H1 (cell line): ENCODE data around the gene LSM4. TPM values are rescaled to one million over a fixed set of nuclear protein-coding genes. Genes with fewer than 3 reads are reported as not detected.

Experiments
- CBX8 ChIP-seq: fragments of 300-800, 300-1000 bp; sonication (generic); IDR thresholded peaks from 2 replicates; pipeline ENCODE4 v1.7.1; 2016; ENCODE audit warnings: low read depth, low read length, borderline replicate concordance
- CHD7 ChIP-seq: fragments of 300-600 bp; sonication (generic); IDR thresholded peaks from 2 replicates; pipeline ENCODE4 v1.7.1; 2012; ENCODE audit warnings: low read length, moderate library complexity, mild to moderate bottlenecking, inconsistent platforms; ENCODE audit not compliant: insufficient replicate concordance
- EP300 ChIP-seq, 2 experiments: IDR thresholded peaks; 1 replicate in 1 of 2; 2 replicates in 1 of 2; pipeline ENCODE4 v1.6.1; 2011 to 2012; ENCODE audit warnings: low read depth in 2 of 2, low read length in 2 of 2, mild to moderate bottlenecking in 2 of 2, borderline replicate concordance in 1 of 2, inconsistent platforms in 1 of 2, moderate library complexity in 1 of 2
- HDAC2 ChIP-seq, 2 experiments: fragments of 300-600 bp in 1 of 2; sonication (generic) in 1 of 2; IDR thresholded peaks; 2 replicates each; pipeline ENCODE4 v1.6.1; 2011 to 2012; ENCODE audit warnings: low read depth in 2 of 2, low read length in 2 of 2, mild to moderate bottlenecking in 2 of 2, moderate library complexity in 2 of 2, borderline replicate concordance in 1 of 2, inconsistent platforms in 1 of 2
- HDAC6 ChIP-seq: IDR thresholded peaks from one replicate; pipeline ENCODE4 v1.7.1; 2012; ENCODE audit warnings: low read depth, mild to moderate bottlenecking, inconsistent platforms, low read length, moderate library complexity
- RXRA ChIP-seq: IDR thresholded peaks from 2 replicates; pipeline ENCODE4 v1.6.1; 2011; ENCODE audit warnings: low read depth, mild to moderate bottlenecking, low read length, moderate library complexity; ENCODE audit not compliant: insufficient read depth
- SUZ12 ChIP-seq: fragments of 200-600 bp; sonication (generic); IDR thresholded peaks from 2 replicates; pipeline ENCODE4 v1.6.1; 2012; ENCODE audit warnings: mild to moderate bottlenecking, inconsistent platforms, low read length, moderate library complexity, mixed read lengths
- polyA plus RNA-seq, 7 experiments: library from polyadenylated mRNA; depleted of rRNA in 3 of 7; stranded (reverse) in 5 of 7; unstranded in 2 of 7; fragments of >200 nt in 5 of 7; fragments of 200-250 nt in 2 of 7; gene quantifications; 1 replicate in 5 of 7; 2 replicates in 1 of 7; 4 replicates in 1 of 7; pipeline versions ENCODE4 v1.2.1 to v1.2.3, GENCODE V29; 2011 to 2013; ENCODE audit warnings: missing spikeins in 2 of 7, mixed read lengths in 2 of 7
- total RNA-seq: library from RNA; stranded (reverse); fragmentation: NEBNext Ultra II Directional; extraction: Animal tissue kit (Norgen Biotek cat#: 25700); gene quantifications from 2 replicates; pipeline ENCODE4 v1.2.1, GENCODE V29; 2021
- TF ChIP-seq, protein P1 (sequence below): IDR thresholded peaks from 2 replicates; pipeline ENCODE4 v1.6.1; 2011; ENCODE audit warnings: low read length, improper control_type of control experiment

The LSM4 gene
- total and polyA plus RNA-seq, 2 of the 8 experiments (the other 6 are each of a cell fraction or from before 2014, with no cell fraction given) = 302 to 319 TPM

DNA sequence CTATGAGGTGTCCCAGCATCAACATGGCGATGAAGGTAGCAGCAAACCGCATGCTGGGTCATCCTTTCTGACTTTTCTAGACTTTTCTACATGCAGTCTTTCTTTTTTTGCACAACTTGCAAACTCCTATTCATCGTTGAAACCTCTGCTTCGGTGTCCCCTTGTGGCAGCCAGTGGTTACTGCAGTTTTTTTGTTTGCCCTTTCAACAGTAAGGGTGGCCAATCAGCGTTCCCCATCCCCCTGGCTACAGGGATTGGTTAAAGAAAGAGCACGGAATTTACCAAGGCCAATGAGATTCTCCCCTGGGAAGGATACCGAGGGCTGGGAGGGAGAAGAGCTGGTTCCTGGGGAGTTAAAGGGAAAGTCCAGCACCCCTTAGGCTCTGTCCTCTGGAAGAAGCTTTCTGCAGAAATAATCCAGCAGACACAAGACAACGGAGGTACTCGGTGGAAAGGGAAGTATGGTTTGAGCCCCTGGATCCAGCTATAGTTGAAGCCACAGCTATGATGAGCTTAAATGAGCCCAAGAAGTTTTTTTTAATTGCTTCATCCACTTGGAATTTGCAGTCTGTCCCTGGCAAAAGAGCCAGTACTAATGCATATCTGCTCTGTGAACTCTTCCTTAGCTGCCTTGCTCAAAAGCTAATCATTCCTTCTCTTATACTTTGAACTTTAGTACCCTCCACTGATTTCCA, 5.6 kb upstream of the LSM4 start (continued):
- no peak for TF ChIP-seq EP300 (IDR thresholded peaks at IDR 0.05; ENCODE audit: borderline replicate concordance in 1 of 2, low read depth in 2 of 2, low read length in 2 of 2)
- TF ChIP-seq HDAC6 = no peak
- no peak for TF ChIP-seq CBX8
- TF ChIP-seq HDAC2 (IDR thresholded peaks at IDR 0.05; ENCODE audit: borderline replicate concordance in 1 of 2, low read depth in 2 of 2, low read length in 2 of 2) = no peak
- TF ChIP-seq CHD7 = no peak
- no peak for TF ChIP-seq RXRA
- TF ChIP-seq, protein P1, sequence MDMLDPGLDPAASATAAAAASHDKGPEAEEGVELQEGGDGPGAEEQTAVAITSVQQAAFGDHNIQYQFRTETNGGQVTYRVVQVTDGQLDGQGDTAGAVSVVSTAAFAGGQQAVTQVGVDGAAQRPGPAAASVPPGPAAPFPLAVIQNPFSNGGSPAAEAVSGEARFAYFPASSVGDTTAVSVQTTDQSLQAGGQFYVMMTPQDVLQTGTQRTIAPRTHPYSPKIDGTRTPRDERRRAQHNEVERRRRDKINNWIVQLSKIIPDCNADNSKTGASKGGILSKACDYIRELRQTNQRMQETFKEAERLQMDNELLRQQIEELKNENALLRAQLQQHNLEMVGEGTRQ = no peak
- TF ChIP-seq SUZ12 = no peak
